Measurements from ENCODE around the gene ALDH4A1.
A peak's percentile ranks its signal among the peaks of the same experiment; 100 is the strongest.

ALDH4A1 gene

GRCh38 chr1:18902523-18903290 is at the start of gene ALDH4A1:
TSS of gene ALDH4A1 (minus strand) at chr1:18902555. CDS start at chr1:18902523, 32 bp downstream.
- DNase-seq, result peak; percentile 96 to 99 (median 98)

DNA sequence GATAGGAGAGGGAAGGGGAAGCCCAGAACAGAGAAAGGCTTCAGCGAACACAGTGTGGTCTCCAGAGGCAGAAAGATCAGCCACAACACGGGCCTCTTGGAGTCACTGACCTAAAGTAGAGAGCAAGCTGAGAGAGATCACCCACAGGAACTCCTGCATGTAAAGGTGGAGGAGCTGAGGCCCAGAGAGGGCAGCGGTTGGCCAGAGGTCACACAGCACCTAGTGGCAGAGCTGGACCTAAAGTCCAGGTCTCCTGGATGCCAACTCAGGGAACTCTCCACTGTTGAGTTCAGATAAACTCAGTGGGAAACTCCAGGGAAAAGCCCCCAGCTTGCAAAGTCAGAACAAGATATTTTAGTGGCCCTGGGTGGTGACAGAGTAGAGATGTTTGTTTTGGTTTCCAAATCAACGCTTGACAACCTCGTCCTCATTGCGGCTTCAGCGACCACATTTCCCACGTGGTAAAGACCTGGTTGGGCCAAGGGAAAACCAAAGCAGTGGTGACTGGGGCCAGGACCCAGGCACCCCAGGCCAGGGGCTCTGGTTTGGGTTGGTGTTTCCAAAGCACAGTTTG is 49.5 kb upstream of the ALDH4A1 start:
- DNase-seq, result peak; percentile 88 to 95 (median 88)

- peak; percentile 73 to 79 (median 76) for DNase-seq
Measured at GRCh38 chr1:18951416-18951815, 49.1 kb upstream of the ALDH4A1 start.

- peak; percentile 42 to 59 (median 50) for DNase-seq
Measured at GRCh38 chr1:18950401-18951026, 48.2 kb upstream of the ALDH4A1 start.

DNA sequence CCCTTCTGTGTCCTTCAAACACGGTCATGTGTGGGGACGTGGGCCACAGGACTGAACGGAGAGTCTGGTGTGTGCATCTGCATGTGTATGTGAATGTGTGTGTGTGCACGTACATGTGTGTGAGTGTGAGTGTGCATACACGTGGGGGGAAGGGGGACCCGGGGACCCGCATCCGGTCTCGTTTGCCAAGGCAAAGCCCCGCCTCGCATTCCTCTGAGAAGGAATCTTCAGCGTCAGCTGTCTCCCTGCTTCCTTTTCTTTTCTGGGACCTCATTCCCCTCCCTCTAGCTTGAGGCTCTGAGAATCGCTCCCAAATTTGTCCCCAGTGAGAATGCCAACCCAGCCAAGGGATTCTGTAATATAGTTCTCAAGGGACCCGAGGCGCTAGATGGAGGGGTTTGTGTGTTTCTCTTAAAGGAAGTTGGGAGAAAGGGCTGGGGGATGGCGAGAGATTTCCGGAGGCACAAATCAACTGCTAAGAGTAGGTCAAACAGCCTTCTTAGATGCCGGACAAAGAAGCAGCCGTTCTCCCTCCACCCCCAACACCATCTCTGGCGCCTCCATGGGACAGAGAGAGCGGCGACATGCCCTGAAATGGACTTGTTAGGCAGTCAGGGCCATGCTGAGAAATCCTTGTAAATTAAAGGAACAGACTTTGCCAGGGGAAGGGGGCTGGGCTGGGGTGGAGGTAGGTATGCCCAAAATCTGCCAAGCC is 47.5 kb upstream of the ALDH4A1 start:
- peak; percentile 41 to 61 (median 52) for DNase-seq

DNA sequence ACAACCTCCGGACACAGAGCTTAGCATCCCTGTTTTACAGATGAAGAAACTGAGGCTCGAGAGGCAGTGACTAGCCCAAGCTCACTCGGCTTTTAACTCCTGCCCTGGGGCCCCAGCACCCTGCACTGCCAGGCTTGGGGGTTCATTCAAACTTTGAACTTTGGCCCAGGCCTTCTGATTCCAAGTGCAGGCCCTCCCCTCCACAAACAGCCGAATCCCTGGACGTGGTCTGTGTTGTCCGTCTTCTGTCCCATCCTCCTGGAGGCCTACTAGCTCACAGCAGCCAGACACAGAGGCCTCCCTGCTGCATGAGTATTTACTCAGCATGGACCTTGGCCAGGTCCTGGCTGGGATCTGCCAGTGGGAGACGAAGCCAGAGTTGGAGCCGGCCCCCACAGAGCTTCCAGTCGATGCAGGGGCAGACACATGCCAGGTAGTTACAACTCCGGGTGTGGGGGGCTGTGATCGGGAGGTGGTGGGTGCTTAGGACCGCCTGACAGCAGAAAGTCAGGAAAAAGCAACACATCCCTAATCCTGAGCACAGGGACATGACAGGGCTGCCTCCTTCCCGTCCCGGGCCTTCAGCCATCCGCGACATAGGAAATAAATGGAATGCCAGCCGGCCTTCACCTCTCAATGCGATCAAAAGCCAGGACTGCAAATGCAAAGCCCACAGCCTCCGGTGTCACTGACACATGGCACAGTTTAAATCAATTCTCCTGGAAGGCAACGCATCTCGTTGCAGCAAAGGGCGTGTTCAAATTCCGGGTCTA is 46.7 kb upstream of the ALDH4A1 start:
- DNase-seq, result no peak

DNA sequence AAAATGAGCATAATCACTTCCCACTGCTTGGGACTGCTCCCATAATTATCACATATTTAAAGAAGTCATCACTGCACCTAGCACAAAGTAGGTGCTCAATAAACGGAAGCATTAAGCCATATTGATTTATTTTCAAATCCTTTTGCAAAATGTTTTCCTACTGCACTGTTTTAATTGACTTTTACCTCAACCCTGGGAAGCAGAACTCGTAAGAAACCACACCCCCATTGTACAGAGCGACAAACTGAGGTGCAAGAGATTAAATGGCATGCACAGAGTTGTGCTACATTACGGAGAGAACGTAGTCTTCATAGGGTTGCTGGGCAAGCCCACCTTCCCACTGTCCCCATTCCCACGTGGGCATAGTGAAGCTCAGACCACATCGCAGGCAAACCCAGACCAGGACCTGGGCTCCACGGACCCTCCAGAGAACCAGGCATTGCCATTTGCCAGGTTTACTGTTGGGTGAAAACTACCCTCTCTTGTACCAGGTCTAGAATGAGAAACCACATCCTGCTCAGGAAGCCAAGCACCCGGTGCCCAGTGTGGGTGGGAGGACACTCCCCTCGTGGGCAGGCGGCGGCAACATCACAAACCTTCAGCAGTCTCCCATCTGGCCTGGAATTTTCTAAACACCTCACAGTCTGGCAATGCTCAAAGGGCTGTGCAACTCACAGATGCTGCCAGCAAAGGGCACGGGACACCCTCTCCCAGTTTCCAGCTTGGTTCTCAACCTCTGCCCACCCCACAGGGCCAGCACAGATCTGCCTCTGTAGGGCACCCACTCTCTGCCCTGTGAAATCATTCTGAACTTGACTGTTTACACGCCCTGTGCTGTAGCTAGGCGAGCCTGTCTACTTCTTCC is 45.9 kb upstream of the ALDH4A1 start:
- DNase-seq, result peak in 2 of 3 donors; percentile 49 to 62

GRCh38 chr1:18947570-18947969 is 45.2 kb upstream of the ALDH4A1 start:
- DNase-seq, result no peak

- DNase-seq, result peak in 2 of 3 donors; percentile 50 to 56
Measured at GRCh38 chr1:18946550-18947381, 44.4 kb upstream of the ALDH4A1 start.

GRCh38 chr1:18945401-18945849 is 43.1 kb upstream of the ALDH4A1 start:
- no peak for DNase-seq

DNA sequence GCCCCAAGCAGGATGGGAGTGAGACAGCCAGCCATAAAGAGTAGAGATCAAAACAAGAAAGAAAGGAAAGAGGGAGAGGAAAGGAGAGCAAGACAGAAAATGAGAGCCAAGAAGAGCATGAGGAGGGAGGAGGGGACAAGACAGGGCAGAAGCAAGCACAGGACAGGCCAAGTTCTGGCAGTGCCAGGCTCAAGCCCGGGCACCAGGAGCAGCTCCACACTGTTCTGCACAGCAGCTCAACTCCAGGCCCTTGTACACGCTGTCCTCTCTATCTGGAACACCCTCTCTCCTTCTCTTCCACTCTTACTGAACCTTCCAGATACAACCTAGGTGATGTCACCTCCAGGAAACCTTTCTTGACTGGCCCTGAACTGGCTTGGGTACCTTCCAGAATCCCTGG is 42.5 kb upstream of the ALDH4A1 start:
- no peak for DNase-seq

DNA sequence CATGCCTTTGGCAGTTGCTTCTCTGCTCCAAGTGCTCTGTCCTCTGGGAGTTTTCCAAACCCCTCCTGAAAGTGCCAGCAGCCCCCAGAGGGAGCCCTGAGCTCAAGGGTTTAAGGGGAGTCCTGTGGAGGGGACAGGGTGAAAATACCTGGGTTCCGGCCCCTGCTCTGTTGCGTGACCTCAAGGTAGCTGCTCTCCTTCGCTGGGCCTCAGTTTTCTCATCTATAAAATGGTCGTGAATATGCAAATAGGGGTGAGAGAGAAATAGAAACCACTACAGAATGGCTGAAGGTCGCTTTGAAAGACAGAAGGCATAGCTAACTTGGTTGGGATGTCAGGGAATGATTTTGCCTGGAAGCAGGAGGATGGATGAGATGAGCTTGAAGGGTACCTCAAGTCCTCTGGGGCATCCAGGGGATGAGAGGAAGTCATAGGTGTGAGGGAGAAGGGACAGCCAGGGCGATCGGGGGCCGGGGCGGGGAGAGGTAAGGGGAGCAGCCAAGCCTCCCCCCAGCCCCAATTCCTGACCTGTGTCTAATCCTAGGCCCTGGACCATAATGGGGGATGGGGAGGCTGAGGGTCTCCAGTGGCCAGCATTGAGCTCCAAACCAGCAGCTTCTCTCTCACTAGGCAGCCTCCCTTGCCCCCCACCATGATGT is 41.7 kb upstream of the ALDH4A1 start:
- DNase-seq, result no peak

DNA sequence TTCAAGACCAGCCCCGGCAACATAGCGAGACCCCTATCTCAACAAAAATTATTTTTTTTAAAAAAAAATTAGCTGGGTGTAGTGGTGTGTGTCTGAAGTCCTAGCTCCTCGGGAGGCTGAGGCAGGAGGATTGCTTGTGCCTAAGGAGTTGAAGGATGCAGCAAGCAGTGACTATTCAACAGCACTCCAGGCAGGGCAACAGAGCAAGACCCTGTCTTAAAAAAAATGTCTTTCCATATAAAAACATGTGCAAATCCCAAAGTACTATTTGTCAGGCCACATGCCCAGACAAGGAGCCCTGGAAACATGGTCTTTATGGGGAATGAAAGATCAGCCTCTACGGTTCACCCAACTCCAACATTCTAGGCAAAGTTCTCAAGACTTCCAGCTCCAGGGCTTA is 40.8 kb upstream of the ALDH4A1 start:
- no peak for DNase-seq

- no peak for DNase-seq
Measured at GRCh38 chr1:18942340-18942739, 40.0 kb upstream of the ALDH4A1 start.

- peak in 1 of 3 donors; percentile 27 for DNase-seq
Measured at GRCh38 chr1:18941221-18942141, 39.1 kb upstream of the ALDH4A1 start.

- DNase-seq, result no peak
Measured at GRCh38 chr1:18940303-18941020, 38.1 kb upstream of the ALDH4A1 start.

- no peak for DNase-seq
Measured at GRCh38 chr1:18939398-18940302, 37.3 kb upstream of the ALDH4A1 start.

All from suppressor macrophage treated with lipopolysaccharide for 1 hour (primary cell).